SK-N-SH (cell line): ENCODE results near the gene NECTIN2. TPM values are rescaled to one million over a fixed set of nuclear protein-coding genes. Genes with fewer than 3 reads are reported as not detected.

Experiments
- CTCF ChIA-PET: fragments of 300-600, 350-600 bp; formaldehyde crosslinking; extraction: SDS; loops from one replicate; lab custom pipeline; 2021; lab: Yijun Ruan, JAX
- POLR2A ChIA-PET: fragments of 350-600 bp; sonication (Branson Sonifier 250); formaldehyde crosslinking; extraction: SDS; loops from one replicate; lab custom pipeline; 2020; ENCODE audit warnings: antibody characterized with exemption, inconsistent platforms; lab: Yijun Ruan, JAX
- DNase-seq: peaks from one replicate; pipeline ENCODE4 v3.0.0; 2012
- H2AFZ ChIP-seq: fragments of 200-600 bp; sonication (generic); 2 replicates; pipeline ENCODE4 v1.8.1; 2016; ENCODE audit warnings: antibody characterized with exemption, mild to moderate bottlenecking, low read depth
- H3F3A ChIP-seq: fragments of 200-600 bp; sonication (generic); replicated peaks from 2 replicates; pipeline ENCODE3; 2016; ENCODE audit warnings: antibody characterized with exemption, mild to moderate bottlenecking; ENCODE audit not compliant: insufficient read depth
- H3K27ac ChIP-seq, 2 experiments: fragments of 200-500 bp in 1 of 2; fragments of 200-600 bp in 1 of 2; sonication (Bioruptor generic) in 1 of 2; sonication (generic), shearing (Covaris generic) in 1 of 2; 2 replicates each; pipeline versions ENCODE4 v1.5.1 to v1.6.1; 2014 to 2016; ENCODE audit warnings: low read depth in 2 of 2, inconsistent platforms in 1 of 2, low read length in 1 of 2, mild to moderate bottlenecking in 1 of 2, mixed read lengths in 1 of 2
- H3K27me3 ChIP-seq: fragments of 200-600 bp; sonication (generic), shearing (Covaris generic); 2 replicates; pipeline ENCODE4 v1.6.1; 2016; ENCODE audit warnings: mixed run types; ENCODE audit not compliant: insufficient read depth
- H3K36me3 ChIP-seq, 2 experiments: fragments of 200-500 bp in 1 of 2; fragments of 200-600 bp in 1 of 2; sonication (Bioruptor generic) in 1 of 2; sonication (generic) in 1 of 2; replicated peaks in 1 of 2; 2 replicates each; pipeline versions ENCODE3 to v1.5.1; 2014 to 2016; ENCODE audit warnings: low read length in 1 of 2, mild to moderate bottlenecking in 1 of 2; ENCODE audit not compliant: insufficient read depth in 2 of 2, control insufficient read depth in 1 of 2
- H3K4me1 ChIP-seq, 2 experiments: fragments of 200-500 bp in 1 of 2; fragments of 200-600 bp in 1 of 2; sonication (Bioruptor generic) in 1 of 2; sonication (generic), shearing (Covaris generic) in 1 of 2; 2 replicates each; pipeline versions ENCODE4 v1.5.1 to v1.6.1; 2014 to 2016; ENCODE audit warnings: low read depth in 1 of 2, low read length in 1 of 2, mixed run types in 1 of 2; ENCODE audit not compliant: insufficient read depth in 2 of 2, control insufficient read depth in 1 of 2
- H3K4me2 ChIP-seq: fragments of 200-600 bp; sonication (generic), shearing (Covaris generic); 2 replicates; pipeline ENCODE4 v1.6.1; 2017; ENCODE audit warnings: mixed run types
- H3K4me3 ChIP-seq, 2 experiments: fragments of 200-500 bp in 1 of 2; fragments of 200-600 bp in 1 of 2; sonication (Bioruptor generic) in 1 of 2; sonication (generic), shearing (Covaris generic) in 1 of 2; 2 replicates each; pipeline versions ENCODE4 v1.5.1 to v1.8.1; 2014 to 2016; ENCODE audit warnings: low read depth in 2 of 2, inconsistent platforms in 1 of 2, low read length in 1 of 2, mild to moderate bottlenecking in 1 of 2, mixed read lengths in 1 of 2, moderate library complexity in 1 of 2
- H3K79me2 ChIP-seq: fragments of 200-600 bp; sonication (generic); 2 replicates; pipeline ENCODE4 v1.8.1; 2017; ENCODE audit warnings: mild to moderate bottlenecking; ENCODE audit not compliant: insufficient read depth
- H3K9ac ChIP-seq: fragments of 200-600 bp; sonication (generic); 2 replicates; pipeline ENCODE4 v1.6.1; 2017; ENCODE audit warnings: mixed run types
- H3K9me2 ChIP-seq: fragments of 200-600 bp; sonication (generic); 2 replicates; pipeline ENCODE4 v1.6.1; 2017; ENCODE audit warnings: mixed run types
- H3K9me3 ChIP-seq: fragments of 200-600 bp; sonication (generic); 2 replicates; pipeline ENCODE4 v1.6.1; 2017; ENCODE audit warnings: mixed run types, mild to moderate bottlenecking, moderate library complexity
- H4K20me1 ChIP-seq: fragments of 200-600 bp; sonication (generic); 2 replicates; pipeline ENCODE4 v1.6.1; 2017; ENCODE audit warnings: mild to moderate bottlenecking, mixed run types; ENCODE audit not compliant: insufficient read depth
- CHD2 ChIP-seq: fragments of 150-350 bp; IDR thresholded peaks from 2 replicates; pipeline ENCODE4 v1.6.1; 2018; ENCODE audit warnings: low read length; ENCODE audit not compliant: partially characterized antibody
- EZH2phosphoT487 ChIP-seq: fragments of 200-600 bp; sonication (generic); IDR thresholded peaks from 2 replicates; pipeline ENCODE4 v1.6.1; 2017; ENCODE audit warnings: low read depth, mixed run types, mild to moderate bottlenecking, antibody characterized with exemption, moderate library complexity, borderline replicate concordance
- FOXM1 ChIP-seq: IDR thresholded peaks from 2 replicates; pipeline ENCODE4 v1.4.0; 2012; ENCODE audit warnings: low read depth, mild to moderate bottlenecking
- GABPA ChIP-seq: IDR thresholded peaks from 2 replicates; pipeline ENCODE4 v1.4.0; 2012; ENCODE audit warnings: low read depth, mild to moderate bottlenecking
- GATA2 ChIP-seq: sonication (generic); formaldehyde crosslinking; IDR thresholded peaks from 2 replicates; pipeline ENCODE4 v1.5.0; 2020; ENCODE audit warnings: mild to moderate bottlenecking, missing genetic modification reagents
- IRF3 ChIP-seq: fragments of 150-350 bp; IDR thresholded peaks from 2 replicates; pipeline ENCODE4 v1.6.1; 2016; ENCODE audit warnings: mild to moderate bottlenecking, low read depth, low read length
- JUND ChIP-seq: IDR thresholded peaks from 2 replicates; pipeline ENCODE4 v1.4.0; 2012
- MEF2A ChIP-seq: IDR thresholded peaks from 2 replicates; pipeline ENCODE4 v1.4.0; 2012; ENCODE audit warnings: low read depth, borderline replicate concordance
- MXI1 ChIP-seq: IDR thresholded peaks from 2 replicates; pipeline ENCODE4 v1.6.1; 2012; ENCODE audit warnings: mild to moderate bottlenecking, low read depth, low read length, improper control_type of control experiment
- NRF1 ChIP-seq: IDR thresholded peaks from 2 replicates; pipeline ENCODE4 v1.6.1; 2012; ENCODE audit warnings: low read depth, mild to moderate bottlenecking, low read length
- POLR2AphosphoS5 ChIP-seq: IDR thresholded peaks from 2 replicates; pipeline ENCODE4 v1.6.1; 2012; ENCODE audit warnings: low read depth, low read length
- RCOR1 ChIP-seq: fragments of 150-350 bp; IDR thresholded peaks from 2 replicates; pipeline ENCODE4 v1.6.1; 2017; ENCODE audit warnings: antibody characterized with exemption, low read length
- REST ChIP-seq: IDR thresholded peaks from 2 replicates; pipeline ENCODE4 v1.6.1; 2012; ENCODE audit warnings: mild to moderate bottlenecking, low read depth, low read length, moderate library complexity
- SIN3A ChIP-seq: IDR thresholded peaks from 2 replicates; pipeline ENCODE4 v1.6.1; 2012; ENCODE audit warnings: low read depth, mild to moderate bottlenecking, low read length, moderate library complexity, borderline replicate concordance
- SMC3 ChIP-seq: IDR thresholded peaks from 2 replicates; pipeline ENCODE4 v1.6.1; 2012; ENCODE audit warnings: low read depth, low read length, improper control_type of control experiment
- TEAD4 ChIP-seq: IDR thresholded peaks from 2 replicates; pipeline ENCODE4 v1.4.0; 2012; ENCODE audit warnings: mild to moderate bottlenecking, borderline replicate concordance; ENCODE audit not compliant: insufficient read depth
- USF2 ChIP-seq: fragments of 150-350 bp; IDR thresholded peaks from 2 replicates; pipeline ENCODE4 v1.6.1; 2017; ENCODE audit warnings: antibody characterized with exemption, low read length, low read depth, borderline replicate concordance
- WGBS: methylation state at CpG from one replicate; pipeline ENCODE4 v1.1.6; 2017; ENCODE audit warnings: low lambda C conversion rate; 5-methylcytosine and 5-hydroxymethylcytosine counted together
- polyA plus RNA-seq, 3 experiments: library from polyadenylated mRNA; depleted of rRNA; stranded (reverse); fragments of >200 nt; gene quantifications; 2 replicates each; pipeline ENCODE4 v1.2.3, GENCODE V29; 2012

Gene NECTIN2
- polyA plus RNA-seq, 1 of the 3 experiments (the other 2 are of a cell fraction), result 121 TPM

GRCh38 chr19:44927746-44928145 lies 81.6 kb downstream of the NECTIN2 start:
- H2AFZ ChIP-seq, result no peak overlapping the region
- no peaks in the 10 kb centered on the region for H3F3A ChIP-seq
- H3K4me2 ChIP-seq, result 0 out of 2 replicates have a peak overlapping the region, but pooled peaks have one; percentile 63
- 73% methylated on average over 5 of the region's 5 CpGs for WGBS
- H3K27ac ChIP-seq, result no peak overlapping the region
- DNase-seq, result peak; percentile 2
- no peak overlapping the region for H3K9ac ChIP-seq
- no peaks in the 10 kb centered on the region for H3K79me2 ChIP-seq
- 0 out of 2 replicates have a peak, but pooled peaks cover 14% of the 10 kb centered on the region for H3K27me3 ChIP-seq
- no peaks in the 10 kb centered on the region for H4K20me1 ChIP-seq
- POLR2A ChIA-PET, result no interaction called here
- no peaks in the 10 kb centered on the region; a peak in 1 of 4 replicates for H3K4me1 ChIP-seq
- no peak overlapping the region for H3K4me3 ChIP-seq
- TF ChIP-seq GABPA (no peak), POLR2AphosphoS5 (no peak), MEF2A (no peak), USF2 (no peak), SIN3A (no peak), FOXM1 (no peak), RCOR1 (no peak), NRF1 (no peak), SMC3 (no peak)
- CTCF ChIA-PET, result interaction anchor here (1.0 kb wide), 1 partner anchor 25 kb away, joined by 3 read pairs; no protein-coding TSS in a partner anchor
- no peaks in the 10 kb centered on the region for H3K36me3 ChIP-seq
- no peaks in the 10 kb centered on the region for H3K9me3 ChIP-seq
- no peaks in the 10 kb centered on the region for H3K9me2 ChIP-seq

GRCh38 chr19:44930088-44930487 lies 84.0 kb downstream of the NECTIN2 start:
- Histone ChIP-seq H3K36me3 (no peaks in the 10 kb centered on the region), H3F3A (no peaks in the 10 kb centered on the region), H3K9me3 (no peaks in the 10 kb centered on the region), H3K4me2 (no peak overlapping the region), H3K27me3 (0 out of 2 replicates have a peak, but pooled peaks cover 14% of the 10 kb centered on the region), H3K9ac (no peak overlapping the region), H3K4me1 (no peaks in the 10 kb centered on the region; a peak in 1 of 4 replicates), H3K79me2 (no peaks in the 10 kb centered on the region), H3K27ac (no peak overlapping the region), H4K20me1 (no peaks in the 10 kb centered on the region), H2AFZ (no peak overlapping the region), H3K9me2 (no peaks in the 10 kb centered on the region), H3K4me3 (no peak overlapping the region)
- ChIA-PET POLR2A (no interaction called here), CTCF (no interaction called here)
- 70% methylated on average over 7 of the region's 7 CpGs for WGBS
- no peak for TF ChIP-seq CHD2
- DNase-seq, result no peak

- H3K4me2 ChIP-seq, result no peak overlapping the region
- no peaks in the 10 kb centered on the region for H3K36me3 ChIP-seq
- POLR2A ChIA-PET, result no interaction called here
- H3K9ac ChIP-seq, result no peak overlapping the region
- H3F3A ChIP-seq, result no peaks in the 10 kb centered on the region
- H3K9me3 ChIP-seq, result no peaks in the 10 kb centered on the region
- H3K4me1 ChIP-seq, result no peaks in the 10 kb centered on the region; a peak in 1 of 4 replicates
- no peaks in the 10 kb centered on the region for H3K9me2 ChIP-seq
- 45% methylated on average over 4 of the region's 4 CpGs for WGBS
- no peak overlapping the region for H3K27ac ChIP-seq
- H2AFZ ChIP-seq, result no peak overlapping the region
- no peak overlapping the region for H3K4me3 ChIP-seq
- no peaks in the 10 kb centered on the region for H4K20me1 ChIP-seq
- H3K27me3 ChIP-seq, result 0 out of 2 replicates have a peak, but pooled peaks cover 14% of the 10 kb centered on the region
- peak; percentile 5 for DNase-seq
- H3K79me2 ChIP-seq, result no peaks in the 10 kb centered on the region
- CTCF ChIA-PET, result interaction anchor here (1.1 kb wide), 1 partner anchor 21 kb away, joined by 3 read pairs; no protein-coding TSS in a partner anchor
- TF ChIP-seq GATA2 (CRISPR knock-in tag) (no peak), TEAD4 (no peak), JUND (no peak), MXI1 (no peak), EZH2phosphoT487 (no peak), IRF3 (no peak), RCOR1 (no peak), REST (no peak), MEF2A (no peak)
These were observed 85.4 kb downstream of the NECTIN2 start for GRCh38 chr19:44931541-44931940.
